Endothelial cell (in vitro differentiated cells): Measurements from ENCODE around the gene HAL. TPM values are rescaled to one million over a fixed set of nuclear protein-coding genes. Genes with fewer than 3 reads are reported as not detected.

Source experiments
- DNase-seq: peaks from one replicate; pipeline ENCODE4 v3.0.0; 2021; ENCODE audit warnings: low spot score
- H3K27ac Mint-ChIP-seq: one replicate; pipeline ENCODE4 v1.8.0; 2021; ENCODE audit warnings: mixed read lengths, inconsistent platforms; ENCODE audit not compliant: unreplicated experiment
- H3K27me3 Mint-ChIP-seq: one replicate; pipeline ENCODE4 v1.8.0; 2021; ENCODE audit warnings: mild to moderate bottlenecking, moderate library complexity, mixed read lengths, inconsistent platforms; ENCODE audit not compliant: unreplicated experiment
- H3K36me3 Mint-ChIP-seq: one replicate; pipeline ENCODE4 v1.8.0; 2021; ENCODE audit warnings: mild to moderate bottlenecking, low read depth, mixed read lengths, inconsistent platforms; ENCODE audit not compliant: unreplicated experiment
- H3K4me1 Mint-ChIP-seq: one replicate; pipeline ENCODE4 v1.8.0; 2021; ENCODE audit warnings: mild to moderate bottlenecking, mixed read lengths, inconsistent platforms; ENCODE audit not compliant: unreplicated experiment
- H3K4me3 Mint-ChIP-seq: one replicate; pipeline ENCODE4 v1.8.0; 2021; ENCODE audit warnings: mild to moderate bottlenecking, mixed read lengths, inconsistent platforms; ENCODE audit not compliant: unreplicated experiment
- H3K9me3 Mint-ChIP-seq: one replicate; pipeline ENCODE4 v1.8.0; 2021; ENCODE audit warnings: mixed read lengths, inconsistent platforms; ENCODE audit not compliant: unreplicated experiment
- CTCF ChIP-seq: fragments of 200-600 bp; sonication (generic); IDR thresholded peaks from one replicate; pipeline ENCODE4 v1.5.0; 2021; ENCODE audit warnings: antibody characterized with exemption; ENCODE audit not compliant: unreplicated experiment
- total RNA-seq: library from RNA; stranded (reverse); fragmentation: NEBNext Ultra II Directional; extraction: Animal tissue kit (Norgen Biotek cat#: 25700); gene quantifications from one replicate; pipeline ENCODE4 v1.2.1, GENCODE V29; 2021; ENCODE audit not compliant: unreplicated experiment

HAL gene
- total RNA-seq, 1 donor from 2014 or later = 1.1 TPM

GRCh38 chr12:96014943-96015599 is 18.9 kb upstream of the HAL start:
- Mint-ChIP-seq H3K4me3 (no peak overlapping the region), H3K27me3 (peaks cover 3% of the 10 kb centered on the region), H3K36me3 (peaks cover 16% of the 10 kb centered on the region), H3K9me3 (no peaks in the 10 kb centered on the region), H3K4me1 (no peaks in the 10 kb centered on the region), H3K27ac (no peak overlapping the region)
- no peak for DNase-seq
- no peak for TF ChIP-seq CTCF

GRCh38 chr12:96007729-96008128 is 11.6 kb upstream of the HAL start:
- no peak for DNase-seq
- TF ChIP-seq CTCF = no peak
- Mint-ChIP-seq H3K4me1 (no peaks in the 10 kb centered on the region), H3K9me3 (no peaks in the 10 kb centered on the region), H3K27me3 (peaks cover 3% of the 10 kb centered on the region), H3K36me3 (peaks cover 18% of the 10 kb centered on the region), H3K4me3 (no peak overlapping the region), H3K27ac (no peak overlapping the region)

DNA sequence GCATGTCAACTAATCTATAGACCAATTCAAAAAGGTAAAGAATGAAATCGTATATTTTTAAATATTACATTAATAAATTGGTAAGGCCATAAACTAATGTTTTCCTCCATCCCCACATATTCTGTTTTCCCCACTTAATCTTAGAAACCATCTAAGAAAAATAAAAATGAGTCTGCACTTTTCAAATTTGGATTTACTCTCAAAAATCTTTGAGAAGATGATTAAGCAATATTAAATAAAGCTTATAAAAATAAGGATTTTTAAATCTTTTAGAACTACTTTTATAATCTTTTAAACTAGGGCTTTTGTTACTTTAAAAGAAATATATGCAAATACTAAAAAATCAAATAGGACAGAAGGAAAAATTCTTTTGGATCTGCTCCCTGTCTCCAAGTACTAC is 10.6 kb upstream of the HAL start:
- H3K4me1 Mint-ChIP-seq = no peaks in the 10 kb centered on the region
- H3K27ac Mint-ChIP-seq = no peak overlapping the region
- peaks cover 3% of the 10 kb centered on the region for H3K27me3 Mint-ChIP-seq
- no peak for TF ChIP-seq CTCF
- H3K4me3 Mint-ChIP-seq = no peak overlapping the region
- DNase-seq = no peak
- peaks cover 18% of the 10 kb centered on the region for H3K36me3 Mint-ChIP-seq
- no peaks in the 10 kb centered on the region for H3K9me3 Mint-ChIP-seq

DNA sequence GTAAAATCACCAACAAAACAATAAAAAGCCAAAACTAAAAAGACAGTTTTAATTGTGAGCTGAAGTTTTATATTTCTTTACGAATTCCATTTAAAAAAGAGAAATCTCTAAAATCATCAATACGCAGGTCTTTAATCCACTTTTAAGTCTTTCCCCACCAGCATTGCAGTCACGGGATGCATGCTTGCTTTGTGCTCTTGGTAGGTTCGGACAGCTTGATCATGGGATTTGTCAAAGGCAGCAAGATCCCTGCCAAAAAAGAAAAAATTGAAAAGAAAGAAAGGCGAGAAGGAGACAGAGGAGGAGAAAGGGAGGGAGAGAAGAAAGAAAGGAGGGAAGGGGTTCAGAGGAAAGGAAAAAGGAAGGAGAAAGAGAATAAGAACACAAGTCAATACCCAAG is 4.7 kb upstream of the HAL start:
- DNase-seq = no peak
- peaks cover 3% of the 10 kb centered on the region for H3K4me1 Mint-ChIP-seq
- peaks cover 17% of the 10 kb centered on the region for H3K36me3 Mint-ChIP-seq
- peaks cover 7% of the 10 kb centered on the region for H3K27me3 Mint-ChIP-seq
- no peaks in the 10 kb centered on the region for H3K9me3 Mint-ChIP-seq
- no peak overlapping the region for H3K27ac Mint-ChIP-seq
- no peak overlapping the region for H3K4me3 Mint-ChIP-seq
- TF ChIP-seq CTCF = no peak

DNA sequence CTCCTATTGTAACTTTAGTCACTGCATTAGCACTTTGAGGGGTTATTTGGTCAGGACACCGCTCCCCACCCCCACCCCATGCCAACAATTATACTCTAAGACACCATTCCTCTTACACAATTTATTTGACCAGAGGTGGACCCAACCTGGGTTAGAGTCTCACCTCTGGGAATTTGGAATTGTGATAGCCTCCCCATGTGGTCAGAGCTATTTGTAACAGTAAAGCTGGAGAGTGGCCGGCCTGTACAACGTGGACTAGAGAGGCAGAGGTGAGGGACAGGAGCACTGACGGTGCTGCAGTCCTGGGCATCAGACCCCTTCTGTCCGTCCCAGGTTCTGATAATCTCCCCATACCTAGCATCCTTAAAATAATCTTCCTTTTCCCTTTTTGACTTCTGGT is 3.3 kb upstream of the HAL start:
- TF ChIP-seq CTCF = no peak
- Mint-ChIP-seq H3K4me1 (peaks cover 3% of the 10 kb centered on the region), H3K27ac (no peak overlapping the region)

More for the DNA sequence above, 3.3 kb upstream of the HAL start:
- H3K4me3 Mint-ChIP-seq = no peak overlapping the region
- peaks cover 4% of the 10 kb centered on the region for H3K27me3 Mint-ChIP-seq
- DNase-seq = no peak
- no peaks in the 10 kb centered on the region for H3K9me3 Mint-ChIP-seq
- peaks cover 7% of the 10 kb centered on the region for H3K36me3 Mint-ChIP-seq
